Heart left ventricle (tissue), 13 donors: ENCODE data around the gene TOMM40L.

ENCODE experiments used
- CTCF ChIP-seq, 12 donors: fragments of 200-600 bp; sonication (generic) in 4 of 12; IDR thresholded peaks; one replicate each; pipeline versions ENCODE4 v1.5.0 to v1.8.0; 2018 to 2022; ENCODE audit warnings: antibody characterized with exemption in 12 of 12, mild to moderate bottlenecking in 5 of 12
- POLR2A ChIP-seq, 2 donors: fragments of 450-650 bp; IDR thresholded peaks; one replicate each; pipeline ENCODE4 v1.6.1; 2017; ENCODE audit warnings: antibody characterized with exemption in 2 of 2, mild to moderate bottlenecking in 2 of 2, moderate library complexity in 2 of 2
- donor health status: ischemic (EF 13 %, LVEDD 7.1; RV severe dilation, severe dysfunction).
- donor health status: DM: no; HTN: yes; CAD: no.
- donor health status: DM: no; HTN: no; CAD: no.
- donor health status: ischemic (EF 25% LVEDD 6.9; RV normal size, moderate dysfunction).
- donor health status: ischemic (EF 25% LVEDD 5.7; RV mildly dilated, moderate dysfunction).
- donor health status: ischemic (EF 35%, LVEDD 5.7; RV mildly dilated, moderate dysfunction).
- donor health status: nonischemic (EF 11% LVEDD 7.7; RV severe dilation, severe dysfunction).
- donor health status: DM: yes; HTN: yes; CAD: no.
- donor health status: PGD.
- donor health status: ischemic (EF 29% LVEDD 5.4; RV normal size, mild dysfunction).
- donor health status: nonischemic (EF 23%, LVEDD 6.1; RV moderate dilation, normal function).

GRCh38 chr1:161222175-161223019 is 3.5 kb upstream of the TOMM40L start:
- TF ChIP-seq CTCF (IDR thresholded peaks at IDR 0.05): no peak
- no peak for TF ChIP-seq POLR2A (IDR thresholded peaks at IDR 0.05)
